DND-41 (cell line): Measurements from ENCODE around the gene ANKS1B.

ENCODE experiments used
- ATAC-seq: fragments of 200-7000 bp; cut with Tn5 transposase; 3 replicates; pipeline ENCODE4 v1.9.1; 2021; ENCODE audit warnings: low read depth; ENCODE audit not compliant: insufficient read depth
- DNase-seq: peaks from one replicate; pipeline ENCODE4 v3.0.0-alpha.2; 2020
- H2AFZ ChIP-seq: 2 replicates; pipeline ENCODE4 v1.6.0; 2012; ENCODE audit warnings: low read depth, low read length
- H3K27ac ChIP-seq: 2 replicates; pipeline ENCODE4 v1.5.1; 2012; ENCODE audit warnings: low read length, inconsistent platforms
- H3K27me3 ChIP-seq: fragments of 200-600 bp; sonication (generic); 2 replicates; pipeline ENCODE4 v1.6.0; 2012; ENCODE audit warnings: low read length, mild to moderate bottlenecking, inconsistent platforms; ENCODE audit not compliant: insufficient read depth, poor library complexity
- H3K36me3 ChIP-seq: 2 replicates; pipeline ENCODE4 v1.5.1; 2012; ENCODE audit warnings: low read length, inconsistent platforms; ENCODE audit not compliant: insufficient read depth
- H3K4me1 ChIP-seq: 2 replicates; pipeline ENCODE4 v1.5.1; 2012; ENCODE audit warnings: mild to moderate bottlenecking, low read length; ENCODE audit not compliant: insufficient read depth
- H3K4me2 ChIP-seq: 2 replicates; pipeline ENCODE4 v1.6.0; 2012; ENCODE audit warnings: mild to moderate bottlenecking, moderate library complexity, low read length, inconsistent platforms; ENCODE audit not compliant: insufficient read depth
- H3K4me3 ChIP-seq, 2 experiments: fragments of 200-600 bp in 1 of 2; shearing (Covaris generic) in 1 of 2; 2 replicates each; pipeline ENCODE4 v1.5.1; 2012 to 2016; ENCODE audit warnings: inconsistent platforms in 2 of 2, low read length in 2 of 2, mild to moderate bottlenecking in 2 of 2, low read depth in 1 of 2, moderate library complexity in 1 of 2
- H3K79me2 ChIP-seq: 2 replicates; pipeline ENCODE4 v1.6.0; 2012; ENCODE audit warnings: low read length, inconsistent platforms; ENCODE audit not compliant: insufficient read depth
- H3K9ac ChIP-seq: 2 replicates; pipeline ENCODE4 v1.6.0; 2012; ENCODE audit warnings: low read depth, mild to moderate bottlenecking, inconsistent platforms, low read length, moderate library complexity
- H3K9me3 ChIP-seq: 2 replicates; pipeline ENCODE4 v1.5.1; 2012; ENCODE audit warnings: low read length, moderate library complexity, mild to moderate bottlenecking, inconsistent platforms; ENCODE audit not compliant: insufficient read depth, severe bottlenecking
- H4K20me1 ChIP-seq: 2 replicates; pipeline ENCODE4 v1.6.0; 2012; ENCODE audit warnings: low read length; ENCODE audit not compliant: insufficient read depth
- CTCF ChIP-seq: IDR thresholded peaks from 2 replicates; pipeline ENCODE4 v1.5.1; 2012; ENCODE audit warnings: borderline replicate concordance, low read length, moderate library complexity, mild to moderate bottlenecking; ENCODE audit not compliant: poor library complexity, severe bottlenecking; ENCODE audit errors: extremely low read depth
- EZH2 ChIP-seq: IDR thresholded peaks from 3 replicates; pipeline ENCODE4 v1.6.1; 2012; ENCODE audit warnings: borderline replicate concordance, low read depth, mild to moderate bottlenecking, moderate library complexity, low read length, inconsistent platforms; ENCODE audit not compliant: severe bottlenecking

Gene ANKS1B

DNA sequence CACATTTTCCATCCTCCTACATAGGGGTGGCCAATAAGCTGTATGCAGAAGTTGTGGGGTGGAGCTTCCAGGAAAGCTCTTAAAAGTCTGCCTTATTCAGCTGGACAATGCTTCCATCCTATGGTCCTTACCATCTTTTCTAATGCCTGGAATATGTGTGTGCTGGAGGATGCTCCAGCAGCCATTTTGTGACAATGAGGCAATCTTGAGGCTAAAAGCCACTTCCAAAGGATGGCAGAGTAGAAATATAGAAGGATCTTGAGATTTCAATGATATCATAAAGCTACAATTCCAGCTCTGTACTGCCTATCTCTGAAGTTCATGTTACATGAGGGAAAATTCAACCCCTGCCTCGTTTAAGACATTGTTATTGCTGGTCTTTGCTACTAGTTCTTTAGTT, 1244.0 kb downstream of the ANKS1B start:
- ATAC-seq = no peak
- H3K36me3 ChIP-seq = no peaks in the 10 kb centered on the region
- H3K4me1 ChIP-seq = no peaks in the 10 kb centered on the region
- no peaks in the 10 kb centered on the region for H4K20me1 ChIP-seq
- no peak overlapping the region for H3K4me2 ChIP-seq
- no peak for TF ChIP-seq CTCF
- no peak for TF ChIP-seq EZH2
- H3K9me3 ChIP-seq = no peaks in the 10 kb centered on the region
- H3K9ac ChIP-seq = no peak overlapping the region
- no peak overlapping the region for H3K4me3 ChIP-seq
- no peak for DNase-seq
- H2AFZ ChIP-seq = no peak overlapping the region
- H3K27me3 ChIP-seq = peaks cover 7% of the 10 kb centered on the region
- no peak overlapping the region for H3K27ac ChIP-seq
- H3K79me2 ChIP-seq = no peaks in the 10 kb centered on the region

GRCh38 chr12:98738539-98738938, 1246.2 kb downstream of the ANKS1B start:
- Histone ChIP-seq H3K9ac (no peak overlapping the region), H3K27ac (no peak overlapping the region), H4K20me1 (no peaks in the 10 kb centered on the region), H3K9me3 (no peaks in the 10 kb centered on the region), H3K79me2 (no peaks in the 10 kb centered on the region), H3K36me3 (0 out of 2 replicates have a peak, but pooled peaks cover 2% of the 10 kb centered on the region), H3K4me2 (no peak overlapping the region), H2AFZ (no peak overlapping the region), H3K4me3 (no peak overlapping the region), H3K27me3 (peaks cover 7% of the 10 kb centered on the region), H3K4me1 (no peaks in the 10 kb centered on the region)
- ATAC-seq (no peak), DNase-seq (no peak)
- TF ChIP-seq CTCF = no peak
- no peak for TF ChIP-seq EZH2

DNA sequence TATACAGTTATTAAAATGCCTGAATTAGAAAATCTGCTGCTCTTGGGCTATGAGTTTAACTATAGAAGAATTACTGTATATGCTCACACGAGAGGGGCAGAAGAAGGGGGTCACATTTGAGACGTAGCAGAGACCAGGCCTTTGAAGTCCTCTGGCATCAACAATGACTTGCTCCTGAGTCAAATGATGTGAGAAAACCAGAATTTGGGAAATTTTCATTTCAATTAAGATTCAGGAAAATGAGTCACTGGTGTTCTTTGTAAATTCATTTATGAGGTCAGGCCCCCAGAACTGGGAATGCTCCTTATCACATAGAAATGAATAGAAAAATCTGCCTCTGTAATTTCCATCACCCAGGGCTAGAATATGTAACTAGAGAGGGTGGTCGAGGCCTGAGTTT, 1246.7 kb downstream of the ANKS1B start:
- Histone ChIP-seq H4K20me1 (no peaks in the 10 kb centered on the region), H3K79me2 (no peaks in the 10 kb centered on the region), H3K9me3 (no peaks in the 10 kb centered on the region), H3K9ac (no peak overlapping the region), H2AFZ (no peak overlapping the region), H3K4me2 (no peak overlapping the region), H3K4me1 (no peaks in the 10 kb centered on the region), H3K4me3 (no peak overlapping the region), H3K27ac (no peak overlapping the region), H3K36me3 (0 out of 2 replicates have a peak, but pooled peaks cover 3% of the 10 kb centered on the region), H3K27me3 (peaks cover 7% of the 10 kb centered on the region)
- no peak for DNase-seq
- TF ChIP-seq EZH2 (no peak), CTCF (no peak)
- no peak for ATAC-seq

- Histone ChIP-seq H3K9ac (no peak overlapping the region), H3K4me2 (no peak overlapping the region), H3K9me3 (no peaks in the 10 kb centered on the region), H2AFZ (no peak overlapping the region), H3K4me1 (no peaks in the 10 kb centered on the region), H3K27me3 (peaks cover 7% of the 10 kb centered on the region), H3K27ac (no peak overlapping the region), H3K36me3 (0 out of 2 replicates have a peak, but pooled peaks cover 3% of the 10 kb centered on the region), H3K79me2 (no peaks in the 10 kb centered on the region), H3K4me3 (no peak overlapping the region), H4K20me1 (no peaks in the 10 kb centered on the region)
- ATAC-seq (no peak), DNase-seq (no peak)
- no peak for TF ChIP-seq CTCF
- no peak for TF ChIP-seq EZH2
Observed at GRCh38 chr12:98737322-98737712, 1247.4 kb downstream of the ANKS1B start.
